HG03558 (cell line): ENCODE results near the gene IRS2.
"Not testable (repeated sequence)": the region's sequence is repeated elsewhere in the genome, so short reads cannot be mapped to it uniquely, and the experiment has no call there.

Experiments
- ATAC-seq: cut with Tn5 transposase; IDR thresholded peaks from one replicate; pipeline ENCODE4 v1.9.1; 2021; ENCODE audit warnings: moderate number of reproducible peaks; ENCODE audit not compliant: unreplicated experiment; ENCODE audit errors: extremely low read depth

IRS2 gene

GRCh38 chr13:109737606-109738005, 48.8 kb downstream of the IRS2 start:
- ATAC-seq: no peak

DNA sequence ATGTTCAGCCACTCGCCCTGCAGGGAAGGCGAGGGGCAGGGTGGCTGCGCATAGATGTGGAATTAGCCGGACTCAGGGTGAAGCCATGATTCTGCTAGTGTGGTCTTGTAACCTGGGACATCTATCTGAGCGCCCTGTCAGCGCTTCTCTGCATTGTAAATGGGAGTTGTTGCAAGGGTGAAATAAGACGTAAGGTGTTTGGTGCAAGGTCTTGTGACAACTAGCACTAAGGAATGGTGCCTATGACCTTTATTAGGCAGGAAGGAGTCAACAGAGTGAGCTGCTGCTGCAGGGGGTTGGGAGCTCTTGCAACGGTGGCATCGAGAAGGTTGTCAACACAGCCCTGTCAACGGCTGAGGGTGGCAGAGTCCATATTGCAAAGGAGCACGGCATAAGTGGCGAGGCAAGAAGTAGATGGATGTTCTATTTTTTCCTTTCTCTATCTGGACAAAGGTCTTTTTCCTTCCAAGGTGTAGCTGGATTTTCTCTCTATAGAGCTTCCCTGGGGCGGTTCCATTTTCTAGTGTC, 49.3 kb downstream of the IRS2 start:
- no peak for ATAC-seq

- ATAC-seq: no peak
These were observed 50.9 kb downstream of the IRS2 start for GRCh38 chr13:109735436-109735966.

DNA sequence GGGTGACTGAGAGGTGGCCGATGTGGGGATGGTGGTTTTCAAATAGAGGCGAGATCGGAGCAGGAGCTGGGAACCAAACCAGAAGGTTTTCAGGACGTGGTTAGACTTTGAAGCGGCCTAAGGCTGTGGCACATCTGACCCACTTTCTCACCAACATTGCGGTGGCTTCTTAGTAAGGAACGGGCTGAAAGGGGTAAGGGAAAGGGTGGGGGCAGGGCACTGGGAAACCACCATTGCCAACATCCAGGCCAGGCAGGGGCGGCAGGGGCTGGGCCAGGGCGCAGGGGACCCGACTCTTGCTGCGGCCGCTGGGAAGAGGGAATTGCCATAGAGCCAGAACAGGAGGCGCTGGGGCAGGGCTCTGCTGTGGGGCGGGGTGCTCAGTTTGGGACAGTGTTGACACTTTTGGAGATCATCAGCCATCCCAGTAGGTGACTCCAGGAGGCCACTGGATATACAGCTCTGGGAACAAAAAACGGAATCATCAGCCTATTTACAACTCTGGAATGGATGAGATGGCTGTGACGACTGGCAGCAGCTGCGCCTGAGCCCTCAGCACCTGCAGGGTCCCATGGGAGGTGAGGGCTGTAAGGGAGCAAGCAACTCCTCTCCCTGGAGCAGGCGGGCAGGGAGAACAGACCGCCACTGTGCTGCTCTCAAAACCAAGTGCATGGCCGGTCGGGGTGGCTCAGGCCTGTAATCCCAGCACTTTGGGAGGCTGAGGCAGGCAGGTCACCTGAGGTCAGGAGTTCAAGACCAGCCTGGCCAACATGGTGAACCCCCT, 52.2 kb downstream of the IRS2 start:
- no peak for ATAC-seq

GRCh38 chr13:109733550-109733949, 52.8 kb downstream of the IRS2 start:
- no peak for ATAC-seq

GRCh38 chr13:109732470-109733170, 53.8 kb downstream of the IRS2 start:
- ATAC-seq: not testable (repeated sequence)

GRCh38 chr13:109730812-109731335, 55.5 kb downstream of the IRS2 start:
- no peak for ATAC-seq

GRCh38 chr13:109728791-109729731, 57.3 kb downstream of the IRS2 start:
- no peak for ATAC-seq

- no peak for ATAC-seq
These were observed 58.3 kb downstream of the IRS2 start for GRCh38 chr13:109728061-109728460.

GRCh38 chr13:109727251-109727650, 59.1 kb downstream of the IRS2 start:
- ATAC-seq: no peak

DNA sequence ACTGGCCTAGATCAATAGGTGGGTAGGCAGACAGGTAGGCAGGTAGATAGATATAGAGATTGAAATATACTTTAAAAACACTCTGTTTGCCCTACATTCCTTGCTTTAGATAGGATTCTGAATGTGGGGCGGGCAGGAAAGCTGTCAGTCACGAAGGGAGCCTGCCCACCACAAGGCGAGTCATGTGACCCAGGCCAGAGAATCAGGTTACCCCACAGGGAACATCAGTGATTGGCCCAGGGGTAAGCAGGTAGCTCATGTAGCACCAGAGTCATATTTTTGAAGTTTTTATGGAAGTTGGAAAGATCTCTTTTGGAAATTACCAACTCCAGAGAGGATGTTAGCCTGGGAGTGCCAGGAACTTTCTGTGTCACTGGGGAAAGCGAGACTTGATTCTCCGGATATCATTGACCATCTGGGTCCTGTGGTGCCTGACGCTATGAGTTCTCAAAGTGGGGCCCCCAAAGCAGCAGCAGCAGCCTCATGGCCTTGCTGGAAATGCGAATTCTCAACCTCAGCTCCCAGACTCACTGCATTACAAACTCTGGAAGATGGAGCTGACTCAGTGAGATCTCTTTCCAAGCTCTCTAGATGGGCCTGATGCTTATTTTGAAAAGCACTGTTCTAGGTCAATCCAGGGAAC, 60.3 kb downstream of the IRS2 start:
- ATAC-seq: no peak

- no peak for ATAC-seq
These were observed 61.1 kb downstream of the IRS2 start for GRCh38 chr13:109725297-109725696.

GRCh38 chr13:109724603-109725002, 61.8 kb downstream of the IRS2 start:
- ATAC-seq: no peak

DNA sequence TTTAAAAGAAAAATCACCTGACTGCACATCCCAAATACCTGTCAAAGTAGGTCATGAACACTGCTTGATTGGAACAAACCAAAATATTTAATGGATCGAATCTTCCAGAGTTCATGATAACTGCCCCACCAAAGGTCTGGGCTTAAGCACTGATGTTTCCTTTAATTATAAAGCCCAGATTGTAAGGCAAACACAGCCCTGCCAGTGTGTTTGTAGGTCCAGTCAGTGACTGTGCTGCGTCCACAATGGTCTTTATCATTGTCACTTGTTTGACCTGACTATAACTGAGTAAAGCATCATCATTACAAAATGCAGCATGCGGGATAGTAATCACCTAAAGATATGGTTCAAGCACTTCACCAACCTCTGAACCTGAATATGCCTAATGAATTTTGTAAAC, 63.3 kb downstream of the IRS2 start:
- no peak for ATAC-seq

DNA sequence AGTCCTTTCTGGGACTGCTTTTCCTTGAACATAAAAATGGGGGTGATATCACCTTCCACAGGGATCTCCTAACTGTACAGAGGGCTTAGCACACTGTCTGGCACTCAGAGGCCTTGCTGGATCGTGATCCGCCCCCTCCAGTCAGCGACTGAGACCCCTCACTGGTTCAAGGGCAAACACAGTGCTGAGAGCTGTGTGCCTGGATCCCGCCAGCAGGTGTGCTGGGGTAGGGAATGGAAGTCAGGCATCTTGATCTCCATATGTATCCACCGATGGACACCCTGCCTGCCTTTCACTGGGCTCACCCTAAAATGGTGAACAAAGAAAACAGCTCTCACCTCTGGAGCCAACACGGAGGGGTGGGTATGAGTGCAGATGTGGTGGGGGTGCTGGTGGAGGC, 64.3 kb downstream of the IRS2 start:
- no peak for ATAC-seq

GRCh38 chr13:109720758-109721184, 65.6 kb downstream of the IRS2 start:
- ATAC-seq: no peak

- no peak for ATAC-seq
These were observed 66.3 kb downstream of the IRS2 start for GRCh38 chr13:109719962-109720646.

- no peak for ATAC-seq
These were observed 67.7 kb downstream of the IRS2 start for GRCh38 chr13:109718726-109719125.

GRCh38 chr13:109717686-109718085, 68.7 kb downstream of the IRS2 start:
- no peak for ATAC-seq
